ENCODE results near the gene MTRR. TPM values are rescaled to one million over a fixed set of nuclear protein-coding genes. Genes with fewer than 3 reads are reported as not detected.

Gene MTRR
- total and polyA plus RNA-seq, 9 donors: 21.8 to 65.9 (median 42.5) TPM

- no peaks in the 10 kb centered on the region for H3K36me3 ChIP-seq
- no peak overlapping the region for H3K27ac ChIP-seq
- WGBS, 3 donors: 82 to 89% (median 85%) methylated on average over 5 of the region's 5 CpGs
- no peaks in the 10 kb centered on the region for H3K27me3 ChIP-seq
- peaks cover 3% of the 10 kb centered on the region for H3K4me1 ChIP-seq (ENCODE audit: insufficient read depth)
- no peak for DNase-seq
- H3K4me3 ChIP-seq: no peak overlapping the region
- no peak for TF ChIP-seq POLR2A (IDR thresholded peaks at IDR 0.05)
- TF ChIP-seq, protein P1, sequence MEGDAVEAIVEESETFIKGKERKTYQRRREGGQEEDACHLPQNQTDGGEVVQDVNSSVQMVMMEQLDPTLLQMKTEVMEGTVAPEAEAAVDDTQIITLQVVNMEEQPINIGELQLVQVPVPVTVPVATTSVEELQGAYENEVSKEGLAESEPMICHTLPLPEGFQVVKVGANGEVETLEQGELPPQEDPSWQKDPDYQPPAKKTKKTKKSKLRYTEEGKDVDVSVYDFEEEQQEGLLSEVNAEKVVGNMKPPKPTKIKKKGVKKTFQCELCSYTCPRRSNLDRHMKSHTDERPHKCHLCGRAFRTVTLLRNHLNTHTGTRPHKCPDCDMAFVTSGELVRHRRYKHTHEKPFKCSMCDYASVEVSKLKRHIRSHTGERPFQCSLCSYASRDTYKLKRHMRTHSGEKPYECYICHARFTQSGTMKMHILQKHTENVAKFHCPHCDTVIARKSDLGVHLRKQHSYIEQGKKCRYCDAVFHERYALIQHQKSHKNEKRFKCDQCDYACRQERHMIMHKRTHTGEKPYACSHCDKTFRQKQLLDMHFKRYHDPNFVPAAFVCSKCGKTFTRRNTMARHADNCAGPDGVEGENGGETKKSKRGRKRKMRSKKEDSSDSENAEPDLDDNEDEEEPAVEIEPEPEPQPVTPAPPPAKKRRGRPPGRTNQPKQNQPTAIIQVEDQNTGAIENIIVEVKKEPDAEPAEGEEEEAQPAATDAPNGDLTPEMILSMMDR (IDR thresholded peaks at IDR 0.05): no peak
- intact Hi-C loops (cut with DNase I): loop anchor here in 1 of 4 donors (10.0 kb wide), 1 partner anchor 463 kb away; the partner anchor contains the start of gene ADCY2
- H3K9me3 ChIP-seq: no peaks in the 10 kb centered on the region
Measured at GRCh38 chr5:7857361-7857760, 11.6 kb upstream of the MTRR start.

GRCh38 chr5:7857926-7858632, 10.9 kb upstream of the MTRR start:
- TF ChIP-seq EP300 (IDR thresholded peaks at IDR 0.05) (no peak), POLR2A (IDR thresholded peaks at IDR 0.05) (no peak)
- TF ChIP-seq, protein P1 (IDR thresholded peaks at IDR 0.05): no peak

DNA sequence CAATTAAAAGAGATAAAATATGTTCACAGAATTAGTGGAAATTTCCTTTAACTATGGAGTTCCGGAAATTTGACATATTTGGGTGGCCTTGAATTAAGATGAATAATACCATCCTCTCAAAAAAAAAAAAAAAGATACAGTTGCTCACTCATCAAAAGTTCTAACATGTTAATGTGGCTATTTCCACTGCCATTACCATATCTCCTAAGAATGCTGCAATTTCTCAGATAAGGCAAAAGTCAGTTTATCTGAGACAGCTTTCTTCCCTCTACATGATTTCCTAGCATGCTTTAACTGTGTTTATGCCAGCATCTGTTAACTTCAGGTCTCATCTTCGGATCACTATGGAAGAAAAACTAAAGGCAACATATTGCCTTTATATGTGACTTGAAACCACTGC, 2.8 kb upstream of the MTRR start:
- intact Hi-C loops (cut with DNase I): no loop called here

More at GRCh38 chr5:7857926-7858632, 10.9 kb upstream of the MTRR start:
- H3K36me3 ChIP-seq: no peaks in the 10 kb centered on the region
- 75 to 80% (median 78%) methylated on average over 9 of the region's 9 CpGs for WGBS, 3 donors
- no peaks in the 10 kb centered on the region for H3K27me3 ChIP-seq
- no peak overlapping the region for H3K4me3 ChIP-seq
- H3K9me3 ChIP-seq: no peaks in the 10 kb centered on the region
- DNase-seq: no peak
- peaks cover under 1% of the 10 kb centered on the region for H3K4me1 ChIP-seq (ENCODE audit: insufficient read depth)
- intact Hi-C loops (cut with DNase I): loop anchor here in 1 of 4 donors (10.0 kb wide), 1 partner anchor 463 kb away; the partner anchor contains the start of gene ADCY2
- H3K27ac ChIP-seq: no peak overlapping the region

GRCh38 chr5:7867260-7867659, 1.7 kb upstream of the MTRR start:
- Histone ChIP-seq H3K9me3 (no peaks in the 10 kb centered on the region), H3K4me1 (ENCODE audit: insufficient read depth) (peaks cover 3% of the 10 kb centered on the region), H3K36me3 (no peaks in the 10 kb centered on the region), H3K4me3 (no peak overlapping the region), H3K27ac (no peak overlapping the region), H3K27me3 (no peaks in the 10 kb centered on the region)
- TF ChIP-seq, protein P1 (IDR thresholded peaks at IDR 0.05): no peak
- TF ChIP-seq EP300 (IDR thresholded peaks at IDR 0.05) (no peak), POLR2A (IDR thresholded peaks at IDR 0.05) (no peak)
- intact Hi-C loops (cut with DNase I): no loop called here
- WGBS, 3 donors: 67 to 72% (median 69%) methylated on average over 3 of the region's 3 CpGs
- DNase-seq: no peak

More for the DNA sequence above, 2.8 kb upstream of the MTRR start:
- TF ChIP-seq POLR2A (IDR thresholded peaks at IDR 0.05): no peak
- TF ChIP-seq, protein P1 (IDR thresholded peaks at IDR 0.05): no peak
- no peak for TF ChIP-seq EP300 (IDR thresholded peaks at IDR 0.05)
- DNase-seq: no peak
- H3K4me1 ChIP-seq (ENCODE audit: insufficient read depth): peaks cover 3% of the 10 kb centered on the region
- no peaks in the 10 kb centered on the region for H3K27me3 ChIP-seq
- no peaks in the 10 kb centered on the region for H3K9me3 ChIP-seq
- 67 to 79% (median 79%) methylated on average over 2 of the region's 2 CpGs for WGBS, 3 donors
- H3K4me3 ChIP-seq: no peak overlapping the region
- no peak overlapping the region for H3K27ac ChIP-seq
- H3K36me3 ChIP-seq: no peaks in the 10 kb centered on the region

All from ovary (tissue), 9 donors.